Measurements from ENCODE around the gene OPN4. TPM values are rescaled to one million over a fixed set of nuclear protein-coding genes. Genes with fewer than 3 reads are reported as not detected.
"Not testable (repeated sequence)": the region's sequence is repeated elsewhere in the genome, so short reads cannot be mapped to it uniquely, and the experiment has no call there.

The OPN4 gene
- total RNA-seq, result not detected

DNA sequence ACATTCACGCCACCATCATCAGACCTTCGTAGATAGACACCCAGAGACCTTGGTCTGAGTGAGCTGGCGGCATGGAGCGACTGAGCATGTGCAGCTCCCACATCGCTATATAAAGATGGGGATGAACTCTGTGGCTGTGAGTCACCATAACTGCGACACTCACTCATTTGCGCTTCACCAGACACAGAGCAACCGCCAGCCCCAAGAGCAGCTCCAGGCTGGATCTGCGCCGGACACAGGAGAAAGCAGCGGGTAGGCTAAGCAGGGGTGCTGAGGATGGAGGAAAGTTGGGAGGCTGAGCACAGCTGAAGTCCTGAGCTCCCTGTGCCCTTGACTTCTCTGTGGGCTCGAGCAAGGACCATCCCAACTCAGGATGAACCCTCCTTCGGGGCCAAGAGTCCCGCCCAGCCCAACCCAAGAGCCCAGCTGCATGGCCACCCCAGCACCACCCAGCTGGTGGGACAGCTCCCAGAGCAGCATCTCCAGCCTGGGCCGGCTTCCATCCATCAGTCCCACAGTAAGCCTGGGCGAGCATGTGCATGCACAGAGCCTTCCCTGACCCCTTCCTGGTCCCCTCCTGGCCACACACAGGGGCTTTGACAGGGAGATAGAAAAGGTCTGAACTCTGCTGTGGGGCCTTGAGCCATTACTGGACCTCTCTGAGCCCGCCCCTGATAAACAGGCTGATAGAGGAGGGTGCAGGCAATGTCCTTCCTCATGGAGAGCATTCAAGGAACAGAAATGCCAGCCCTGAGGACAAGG, at the start of gene OPN4:
TSS of gene OPN4 (plus strand) at position 137 of the 762 bp plus-strand sequence. CDS start at position 374, 237 bp downstream.
- DNase-seq, result no peak
- Mint-ChIP-seq H3K4me3 (no peak within 1 kb of the TSS), H3K9me3 (no peaks in the 10 kb centered on the region)

DNA sequence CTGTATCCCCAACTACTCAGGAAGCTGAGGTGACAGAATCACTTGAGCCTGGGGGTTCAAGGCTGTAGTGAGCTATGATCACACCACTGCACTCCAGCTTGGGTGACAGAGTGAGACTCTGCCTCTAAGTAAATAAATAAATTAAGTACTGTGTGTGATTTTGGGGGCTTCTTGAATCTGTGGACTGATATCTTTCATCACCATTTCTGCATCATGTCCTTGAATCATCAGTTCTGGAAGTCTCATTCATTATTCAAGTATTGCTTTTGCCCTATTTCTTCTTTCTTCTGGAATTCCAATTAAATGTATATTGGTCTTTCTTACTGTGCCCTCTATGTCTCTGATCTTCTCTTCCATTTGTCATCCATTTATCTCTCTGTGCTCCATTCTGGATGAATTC, 46.7 kb upstream of the OPN4 start:
- Mint-ChIP-seq H3K9me3 (no peaks in the 10 kb centered on the region), H3K27me3 (ENCODE audit: low read depth) (peaks cover 15% of the 10 kb centered on the region), H3K4me1 (ENCODE audit: low read depth) (no peaks in the 10 kb centered on the region), H3K36me3 (ENCODE audit: insufficient read depth) (no peaks in the 10 kb centered on the region), H3K4me3 (no peak overlapping the region)
- ATAC-seq, result no peak
- DNase-seq, result no peak

More for the DNA sequence above, at the start of gene OPN4:
- no peak for ATAC-seq
- H3K36me3 Mint-ChIP-seq (ENCODE audit: insufficient read depth), result no peaks in the 10 kb centered on the region
- no peaks in the 10 kb centered on the region for H3K4me1 Mint-ChIP-seq (ENCODE audit: low read depth)
- H3K27me3 Mint-ChIP-seq (ENCODE audit: low read depth), result no peaks in the 10 kb centered on the region

GRCh38 chr10:86609920-86610319, 44.4 kb upstream of the OPN4 start:
- no peaks in the 10 kb centered on the region for H3K4me1 Mint-ChIP-seq (ENCODE audit: low read depth)
- no peak overlapping the region for H3K4me3 Mint-ChIP-seq
- no peaks in the 10 kb centered on the region for H3K9me3 Mint-ChIP-seq
- no peaks in the 10 kb centered on the region for H3K36me3 Mint-ChIP-seq (ENCODE audit: insufficient read depth)
- no peak for ATAC-seq
- DNase-seq, result no peak
- peaks cover 18% of the 10 kb centered on the region for H3K27me3 Mint-ChIP-seq (ENCODE audit: low read depth)

- Mint-ChIP-seq H3K27me3 (ENCODE audit: low read depth) (peaks cover 18% of the 10 kb centered on the region), H3K4me1 (ENCODE audit: low read depth) (no peaks in the 10 kb centered on the region), H3K36me3 (ENCODE audit: insufficient read depth) (no peaks in the 10 kb centered on the region), H3K9me3 (peaks cover 3% of the 10 kb centered on the region), H3K4me3 (no peak overlapping the region)
- DNase-seq (no peak), ATAC-seq (no peak)
Measured at GRCh38 chr10:86611386-86611785, 43.0 kb upstream of the OPN4 start.

- ATAC-seq (no peak), DNase-seq (no peak)
- no peak overlapping the region for H3K4me3 Mint-ChIP-seq
- H3K27me3 Mint-ChIP-seq (ENCODE audit: low read depth), result peaks cover 17% of the 10 kb centered on the region
- no peaks in the 10 kb centered on the region for H3K36me3 Mint-ChIP-seq (ENCODE audit: insufficient read depth)
- peaks cover 3% of the 10 kb centered on the region for H3K9me3 Mint-ChIP-seq
- H3K4me1 Mint-ChIP-seq (ENCODE audit: low read depth), result no peaks in the 10 kb centered on the region
Measured at GRCh38 chr10:86613096-86613495, 41.3 kb upstream of the OPN4 start.

- no peak overlapping the region for H3K4me3 Mint-ChIP-seq
- no peaks in the 10 kb centered on the region for H3K4me1 Mint-ChIP-seq (ENCODE audit: low read depth)
- no peak for ATAC-seq
- H3K36me3 Mint-ChIP-seq (ENCODE audit: insufficient read depth), result no peaks in the 10 kb centered on the region
- no peak for DNase-seq
- peaks cover 13% of the 10 kb centered on the region for H3K27me3 Mint-ChIP-seq (ENCODE audit: low read depth)
- peaks cover 3% of the 10 kb centered on the region for H3K9me3 Mint-ChIP-seq
Measured at GRCh38 chr10:86613905-86614304, 40.4 kb upstream of the OPN4 start.

- H3K4me3 Mint-ChIP-seq, result no peak overlapping the region
- H3K9me3 Mint-ChIP-seq, result peaks cover 3% of the 10 kb centered on the region
- no peaks in the 10 kb centered on the region for H3K4me1 Mint-ChIP-seq (ENCODE audit: low read depth)
- ATAC-seq (no peak), DNase-seq (no peak)
- peaks cover 12% of the 10 kb centered on the region for H3K27me3 Mint-ChIP-seq (ENCODE audit: low read depth)
- H3K36me3 Mint-ChIP-seq (ENCODE audit: insufficient read depth), result no peaks in the 10 kb centered on the region
Measured at GRCh38 chr10:86614853-86615252, 39.5 kb upstream of the OPN4 start.

DNA sequence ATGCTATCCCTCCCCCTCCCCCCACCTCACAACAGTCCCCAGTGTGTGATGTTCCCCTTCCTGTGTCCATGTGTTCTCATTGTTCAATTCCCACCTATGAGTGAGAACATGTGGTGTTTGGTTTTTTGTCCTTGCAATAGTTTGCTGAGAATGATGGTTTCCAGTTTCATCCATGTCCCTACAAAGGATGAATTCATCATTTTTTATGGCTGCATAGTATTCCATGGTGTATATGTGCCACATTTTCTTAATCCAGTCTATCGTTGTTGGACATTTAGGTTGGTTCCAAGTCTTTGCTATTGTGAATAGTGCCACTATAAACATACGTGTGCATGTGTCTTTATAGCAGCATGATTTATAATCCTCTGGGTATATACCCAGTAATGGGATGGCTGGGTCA, 37.1 kb upstream of the OPN4 start:
- H3K4me1 Mint-ChIP-seq (ENCODE audit: low read depth); H3K9me3 Mint-ChIP-seq; H3K4me3 Mint-ChIP-seq; H3K36me3 Mint-ChIP-seq (ENCODE audit: insufficient read depth); H3K27me3 Mint-ChIP-seq (ENCODE audit: low read depth); DNase-seq; ATAC-seq: not testable (repeated sequence)

GRCh38 chr10:86628311-86628710, 26.0 kb upstream of the OPN4 start:
- no peak for DNase-seq
- Mint-ChIP-seq H3K27me3 (ENCODE audit: low read depth) (peaks cover 40% of the 10 kb centered on the region), H3K9me3 (no peaks in the 10 kb centered on the region), H3K4me1 (ENCODE audit: low read depth) (no peaks in the 10 kb centered on the region), H3K36me3 (ENCODE audit: insufficient read depth) (no peaks in the 10 kb centered on the region), H3K4me3 (no peak overlapping the region)
- no peak for ATAC-seq

DNA sequence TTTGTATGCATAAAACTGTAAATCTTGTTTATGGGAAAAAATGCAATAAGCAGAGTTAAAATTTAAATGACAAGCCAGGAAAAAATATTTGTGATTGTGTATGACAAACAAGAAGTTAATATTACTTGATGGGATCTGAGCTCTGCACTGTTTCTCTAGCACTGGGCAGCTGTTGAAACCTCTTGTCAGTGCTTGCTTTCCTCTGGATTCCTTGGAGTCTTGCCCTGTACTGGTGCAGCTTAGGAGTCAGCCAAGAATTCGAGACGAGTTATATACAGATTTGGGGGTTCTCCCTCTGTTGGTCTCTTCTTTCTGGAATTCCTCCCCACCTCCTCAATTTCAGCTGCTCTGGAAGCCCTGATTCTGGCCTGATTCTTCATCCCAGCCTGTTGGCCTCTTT, 24.3 kb upstream of the OPN4 start:
- no peak for DNase-seq
- ATAC-seq, result no peak
- H3K36me3 Mint-ChIP-seq (ENCODE audit: insufficient read depth), result no peaks in the 10 kb centered on the region
- no peak overlapping the region for H3K4me3 Mint-ChIP-seq
- H3K9me3 Mint-ChIP-seq, result no peaks in the 10 kb centered on the region
- no peaks in the 10 kb centered on the region for H3K4me1 Mint-ChIP-seq (ENCODE audit: low read depth)
- peaks cover 50% of the 10 kb centered on the region for H3K27me3 Mint-ChIP-seq (ENCODE audit: low read depth)

DNA sequence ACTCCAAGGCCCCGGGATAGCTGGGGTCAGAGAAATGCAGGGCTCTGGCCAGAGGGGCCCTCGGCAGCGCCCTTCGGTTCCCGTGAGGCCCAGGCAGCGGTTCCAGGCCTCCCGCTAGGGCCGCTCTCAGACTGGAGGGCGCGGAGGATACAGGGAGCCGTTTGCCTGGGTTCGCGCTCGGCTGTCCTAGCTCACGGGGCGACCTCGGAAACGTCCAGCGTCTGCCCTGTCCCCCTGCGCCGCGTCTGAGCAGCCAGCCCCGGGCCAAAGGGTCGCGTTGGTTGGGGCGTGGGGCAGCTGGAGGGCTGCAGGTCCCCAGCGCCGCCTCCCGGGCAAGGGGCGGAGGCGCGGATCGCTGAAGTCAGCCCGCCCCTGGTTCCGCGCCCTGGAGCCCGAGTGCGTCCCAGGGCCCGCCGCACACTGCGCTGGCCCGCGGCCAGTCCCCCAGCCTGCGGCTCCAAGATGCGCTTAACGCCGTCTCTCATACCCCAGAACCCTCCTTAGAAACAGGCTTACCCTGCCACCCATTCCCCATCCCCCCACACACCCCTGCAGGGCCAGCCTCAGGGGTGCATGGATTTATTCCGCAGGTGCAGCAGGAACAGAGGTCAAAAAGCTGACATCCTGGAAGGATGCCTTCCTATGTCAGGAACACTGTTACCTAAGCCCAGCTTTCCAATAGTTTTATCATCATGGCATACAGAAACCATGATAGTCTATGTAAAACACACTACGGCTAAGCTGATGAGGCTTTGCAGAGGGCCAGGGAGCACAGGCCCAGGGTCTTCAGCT, 22.1 kb upstream of the OPN4 start:
- no peak for DNase-seq
- Mint-ChIP-seq H3K4me1 (ENCODE audit: low read depth) (no peaks in the 10 kb centered on the region), H3K36me3 (ENCODE audit: insufficient read depth) (no peaks in the 10 kb centered on the region), H3K9me3 (no peaks in the 10 kb centered on the region), H3K27me3 (ENCODE audit: low read depth) (peaks cover 57% of the 10 kb centered on the region), H3K4me3 (no peak overlapping the region)
- ATAC-seq, result peak; percentile 35 to 69

DNA sequence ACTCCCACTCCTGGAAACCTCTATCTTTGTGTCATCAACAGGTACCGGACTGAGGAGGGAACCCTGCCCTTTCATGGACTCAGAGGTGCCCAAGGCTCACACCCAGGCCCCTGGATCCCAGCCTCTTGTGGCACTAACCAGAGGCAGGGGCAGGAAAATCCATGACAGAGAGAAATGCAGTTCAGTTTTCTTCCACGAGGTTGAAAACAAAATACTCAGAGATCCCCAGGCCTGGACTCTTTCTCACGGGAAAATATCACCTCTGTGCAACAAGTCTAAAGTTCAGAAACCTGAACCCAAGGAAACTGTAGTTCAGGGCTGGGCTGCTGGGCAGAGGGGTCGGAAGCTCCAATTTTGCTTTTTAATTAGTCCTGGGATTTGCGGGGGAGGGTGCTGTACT, 21.4 kb upstream of the OPN4 start:
- Mint-ChIP-seq H3K4me3 (no peak overlapping the region), H3K27me3 (ENCODE audit: low read depth) (peaks cover 58% of the 10 kb centered on the region), H3K4me1 (ENCODE audit: low read depth) (no peaks in the 10 kb centered on the region), H3K9me3 (no peaks in the 10 kb centered on the region), H3K36me3 (ENCODE audit: insufficient read depth) (no peaks in the 10 kb centered on the region)
- ATAC-seq (no peak), DNase-seq (no peak)

DNA sequence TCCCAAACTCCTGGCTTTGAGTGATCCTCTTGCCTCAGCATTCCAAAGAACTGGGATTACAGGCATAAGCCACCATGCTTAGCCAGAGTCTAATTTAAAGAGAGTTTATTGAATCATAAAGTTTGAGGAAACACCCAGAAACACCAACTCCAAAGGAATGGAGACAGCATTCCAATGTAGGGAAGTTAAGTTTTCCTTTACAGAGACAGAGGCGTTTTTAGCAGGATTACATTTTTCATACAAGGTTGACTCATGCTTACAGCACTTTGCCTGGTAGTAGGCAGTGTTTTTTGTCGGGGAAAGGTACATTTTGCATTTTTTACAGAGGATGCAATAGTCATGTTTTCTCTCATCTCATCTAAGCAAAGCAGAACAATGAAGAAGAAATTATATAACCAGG, 18.9 kb upstream of the OPN4 start:
- ATAC-seq (no peak), DNase-seq (no peak)
- peaks cover 57% of the 10 kb centered on the region for H3K27me3 Mint-ChIP-seq (ENCODE audit: low read depth)
- H3K36me3 Mint-ChIP-seq (ENCODE audit: insufficient read depth), result no peaks in the 10 kb centered on the region
- no peak overlapping the region for H3K4me3 Mint-ChIP-seq
- H3K9me3 Mint-ChIP-seq, result peaks cover 4% of the 10 kb centered on the region
- no peaks in the 10 kb centered on the region for H3K4me1 Mint-ChIP-seq (ENCODE audit: low read depth)

- ATAC-seq (no peak), DNase-seq (no peak)
- H3K36me3 Mint-ChIP-seq (ENCODE audit: insufficient read depth), result no peaks in the 10 kb centered on the region
- H3K4me1 Mint-ChIP-seq (ENCODE audit: low read depth), result no peaks in the 10 kb centered on the region
- peaks cover 4% of the 10 kb centered on the region for H3K9me3 Mint-ChIP-seq
- peaks cover 52% of the 10 kb centered on the region for H3K27me3 Mint-ChIP-seq (ENCODE audit: low read depth)
- no peak overlapping the region for H3K4me3 Mint-ChIP-seq
Measured at GRCh38 chr10:86636311-86636710, 18.0 kb upstream of the OPN4 start.

DNA sequence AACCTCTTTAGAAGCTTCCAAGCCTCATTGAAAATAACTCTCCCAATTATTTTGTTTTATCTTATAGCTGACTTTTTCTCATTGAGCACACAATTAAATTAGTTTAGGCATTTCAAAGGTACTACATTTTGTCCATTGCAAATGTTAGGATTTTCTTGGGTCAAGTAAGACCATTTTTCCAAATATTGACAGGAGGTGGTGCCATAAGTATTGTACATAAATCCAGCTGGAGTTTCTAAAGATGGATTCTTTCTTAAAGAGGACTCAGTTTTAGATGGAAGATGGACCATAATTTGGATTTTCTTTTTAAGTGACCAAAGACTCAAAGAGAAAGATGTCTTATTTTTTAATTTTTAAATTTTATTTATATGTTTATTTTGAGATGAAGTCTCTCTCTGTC, 12.3 kb upstream of the OPN4 start:
- peaks cover 12% of the 10 kb centered on the region for H3K9me3 Mint-ChIP-seq
- H3K4me1 Mint-ChIP-seq (ENCODE audit: low read depth), result peaks cover 10% of the 10 kb centered on the region
- ATAC-seq (no peak), DNase-seq (no peak)
- H3K27me3 Mint-ChIP-seq (ENCODE audit: low read depth), result peaks cover 21% of the 10 kb centered on the region
- H3K4me3 Mint-ChIP-seq, result no peak overlapping the region
- H3K36me3 Mint-ChIP-seq (ENCODE audit: insufficient read depth), result no peaks in the 10 kb centered on the region
